Measurements from ENCODE around the gene HSDL2.
"Not testable (repeated sequence)": the region's sequence is repeated elsewhere in the genome, so short reads cannot be mapped to it uniquely, and the experiment has no call there.

HSDL2 gene

DNA sequence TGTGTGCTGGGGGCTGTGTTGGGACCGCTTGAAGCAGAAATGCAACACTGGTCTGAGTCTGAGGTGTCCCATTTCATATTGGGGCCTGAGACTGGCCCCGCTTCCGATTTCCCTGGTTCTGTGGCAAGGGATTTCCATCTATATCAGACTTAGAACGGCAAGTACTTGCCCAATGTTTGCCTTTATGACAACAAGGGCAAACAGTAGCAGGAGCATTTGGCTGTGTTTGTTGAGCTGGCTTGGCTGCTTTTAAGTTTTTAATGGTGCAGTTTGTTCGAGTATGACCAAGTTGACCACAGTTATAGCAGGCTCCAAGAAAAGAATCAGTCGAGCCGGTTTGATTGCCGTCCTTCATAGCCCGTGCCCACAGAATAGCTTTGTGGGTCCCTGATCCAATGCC, 17.0 kb downstream of the HSDL2 start:
- DNase-seq (ENCODE audit: low read depth, low spot score): no peak

- DNase-seq (ENCODE audit: low read depth, low spot score): no peak
Observed at GRCh38 chr9:112401175-112401815, 21.4 kb downstream of the HSDL2 start.

- no peak for DNase-seq (ENCODE audit: low read depth, low spot score)
Observed at GRCh38 chr9:112403614-112404201, 23.8 kb downstream of the HSDL2 start.

DNA sequence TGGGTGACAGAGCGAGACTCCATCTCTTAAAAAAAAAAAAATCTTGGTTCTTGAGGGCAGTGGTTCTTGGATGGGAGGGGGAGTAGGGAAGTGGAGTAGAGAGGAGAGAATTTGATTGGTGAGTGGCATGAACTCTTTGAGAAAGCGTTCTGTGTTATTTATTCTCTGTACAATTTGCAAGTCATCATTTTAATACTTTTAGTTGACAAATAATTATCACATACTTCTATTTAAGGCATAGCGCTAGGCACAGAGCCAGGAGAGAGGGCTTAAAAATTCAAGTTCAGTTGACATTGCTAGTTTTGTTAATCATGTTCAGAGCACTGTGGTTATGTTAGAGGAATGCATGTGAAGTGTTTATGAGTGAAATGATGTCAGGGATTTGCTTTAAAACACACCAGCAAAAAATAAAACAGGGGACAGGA, 24.6 kb downstream of the HSDL2 start:
- DNase-seq (ENCODE audit: low read depth, low spot score): no peak

DNA sequence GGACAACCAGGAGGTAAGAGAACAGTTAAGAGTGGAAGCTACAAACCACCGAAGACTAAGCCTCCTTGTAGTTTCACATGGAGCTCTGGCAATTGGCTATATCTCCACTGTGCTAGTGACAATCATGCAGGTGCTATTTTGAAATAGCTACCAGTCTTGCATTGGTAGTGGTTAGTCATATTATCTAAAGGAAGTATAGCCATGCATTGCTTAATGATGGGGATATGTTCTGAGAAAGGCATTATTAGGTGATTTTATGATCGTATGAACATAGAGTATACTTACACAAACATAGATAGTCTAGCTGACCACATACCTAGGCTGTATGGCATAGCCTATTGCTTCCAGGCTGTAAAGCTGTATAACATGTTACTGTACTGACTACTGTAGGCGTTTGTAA, 28.4 kb downstream of the HSDL2 start:
- no peak for DNase-seq (ENCODE audit: low read depth, low spot score)

GRCh38 chr9:112408819-112409218, 28.9 kb downstream of the HSDL2 start:
- no peak for DNase-seq (ENCODE audit: low read depth, low spot score)

GRCh38 chr9:112409758-112410157, 29.9 kb downstream of the HSDL2 start:
- DNase-seq (ENCODE audit: low read depth, low spot score): no peak

- DNase-seq (ENCODE audit: low read depth, low spot score): no peak
Observed at GRCh38 chr9:112411626-112412027, 31.7 kb downstream of the HSDL2 start.

- DNase-seq (ENCODE audit: low read depth, low spot score): not testable (repeated sequence)
Observed at GRCh38 chr9:112413728-112414127, 33.8 kb downstream of the HSDL2 start.

- DNase-seq (ENCODE audit: low read depth, low spot score): no peak
Observed at GRCh38 chr9:112420208-112420607, 40.3 kb downstream of the HSDL2 start.

- DNase-seq (ENCODE audit: low read depth, low spot score): no peak
Observed at GRCh38 chr9:112421771-112422222, 41.9 kb downstream of the HSDL2 start.

DNA sequence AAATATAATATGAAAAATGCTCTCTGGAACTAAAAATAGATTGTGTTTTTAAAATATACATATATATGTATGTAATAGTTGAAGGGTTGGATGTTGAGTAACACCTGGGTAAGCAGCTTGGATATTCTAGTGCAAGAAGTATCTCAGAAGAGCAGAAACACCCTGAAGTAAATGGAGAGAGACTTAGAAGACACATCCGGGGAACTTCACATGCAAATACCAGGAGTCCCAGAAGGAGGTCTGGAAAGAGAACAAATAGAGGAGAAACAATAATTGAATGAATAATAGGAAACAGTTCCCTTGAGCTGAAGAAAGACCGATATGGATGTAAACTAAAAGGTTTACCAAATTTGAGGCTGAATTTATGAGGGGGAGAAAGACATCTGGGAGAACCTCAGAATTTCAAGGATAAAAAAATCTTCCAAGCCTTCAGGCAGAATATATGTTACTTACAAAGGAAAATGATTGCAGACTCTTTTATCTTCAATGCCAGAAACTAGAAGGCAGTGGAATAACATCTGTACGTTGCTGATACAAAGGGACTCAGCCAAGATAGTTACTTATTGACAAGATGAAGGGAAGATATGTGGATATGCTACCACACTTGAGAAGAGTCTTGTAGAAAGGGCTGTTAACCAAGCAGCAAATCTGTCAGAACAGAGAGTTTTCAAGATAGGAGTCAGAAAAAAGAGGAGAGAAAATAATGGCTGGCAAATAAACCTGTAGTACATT, 42.7 kb downstream of the HSDL2 start:
- DNase-seq (ENCODE audit: low read depth, low spot score): no peak

- no peak for DNase-seq (ENCODE audit: low read depth, low spot score)
Observed at GRCh38 chr9:112430006-112430522, 50.2 kb downstream of the HSDL2 start.

- DNase-seq (ENCODE audit: low read depth, low spot score): no peak
Observed at GRCh38 chr9:112433499-112434392, 53.8 kb downstream of the HSDL2 start.

DNA sequence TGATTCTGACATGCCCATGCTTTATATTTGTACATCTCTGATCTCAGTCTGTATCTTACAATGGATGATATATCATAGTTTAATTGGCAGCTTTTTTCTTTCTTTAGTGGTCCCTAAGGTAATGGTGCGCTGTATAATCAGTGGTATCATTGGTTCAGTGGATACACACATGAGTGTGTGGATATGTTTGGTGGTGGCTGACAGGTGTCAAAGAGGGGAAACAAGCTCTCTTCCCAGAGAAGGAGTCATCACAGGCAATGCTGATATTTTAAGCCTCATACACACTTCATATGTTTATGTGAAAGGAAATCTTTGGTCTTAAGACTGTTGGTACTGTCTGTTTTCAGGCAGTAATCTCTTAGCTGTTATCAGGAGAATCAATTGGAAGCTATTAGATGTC, 54.6 kb downstream of the HSDL2 start:
- DNase-seq (ENCODE audit: low read depth, low spot score): no peak

- DNase-seq (ENCODE audit: low read depth, low spot score): no peak
Observed at GRCh38 chr9:112437406-112437805, 57.5 kb downstream of the HSDL2 start.

DNA sequence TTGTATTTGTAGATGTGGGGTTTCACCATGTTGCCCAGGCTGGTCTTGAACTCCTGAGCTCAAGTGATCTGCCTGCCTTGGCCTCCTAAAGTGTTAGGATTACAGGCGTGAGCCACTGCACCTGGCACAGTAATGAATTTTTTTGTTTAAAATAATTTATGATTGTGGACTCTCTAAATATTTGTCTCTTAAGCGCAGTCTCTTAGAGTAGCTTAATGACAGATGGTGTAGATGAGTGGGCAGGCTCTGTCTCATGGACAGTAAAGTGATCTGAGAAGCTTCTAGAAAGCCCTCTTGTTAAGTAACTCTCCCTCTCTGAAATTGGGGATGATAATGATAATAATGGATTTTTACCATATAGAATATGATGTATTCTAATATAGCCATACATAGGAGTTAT, 59.3 kb downstream of the HSDL2 start:
- no peak for DNase-seq (ENCODE audit: low read depth, low spot score)

DNA sequence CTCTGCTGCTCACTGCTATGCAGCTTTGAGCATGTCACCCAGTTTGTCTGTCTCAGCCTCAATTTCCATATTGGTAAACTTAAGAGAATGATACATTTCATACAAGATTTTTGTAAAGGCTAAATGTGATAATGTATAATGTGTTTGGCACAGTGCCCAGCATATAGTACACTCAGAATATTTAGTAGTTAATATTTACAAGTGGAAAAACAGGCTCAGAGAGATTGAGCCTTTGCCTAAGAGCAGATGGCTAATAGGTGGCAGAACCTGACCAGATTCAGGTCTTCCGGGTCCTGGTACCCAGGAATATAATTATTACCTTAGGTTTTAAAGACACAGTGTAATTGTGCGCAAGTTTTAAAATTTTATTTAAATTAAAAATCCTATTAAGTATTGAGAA, 59.9 kb downstream of the HSDL2 start:
- no peak for DNase-seq (ENCODE audit: low read depth, low spot score)

DNA sequence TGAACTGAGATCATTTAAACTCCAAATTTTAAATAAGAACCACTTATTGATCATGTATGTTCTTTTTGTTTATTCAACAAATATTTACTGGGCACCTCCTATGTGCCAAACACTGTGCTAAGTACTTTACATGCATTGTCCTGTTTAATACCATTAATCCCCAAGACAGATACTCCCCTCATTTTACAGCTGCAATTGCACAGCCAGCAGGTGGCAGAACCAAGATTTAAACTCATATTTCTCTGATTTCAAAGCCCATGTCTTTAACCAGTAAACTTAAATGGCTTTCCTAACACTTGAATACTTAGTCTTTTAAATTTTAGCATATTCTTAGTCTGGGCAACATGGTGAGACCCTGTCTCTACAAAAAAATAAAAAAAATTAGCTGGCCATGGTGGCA, 63.3 kb downstream of the HSDL2 start:
- DNase-seq (ENCODE audit: low read depth, low spot score): no peak

DNA sequence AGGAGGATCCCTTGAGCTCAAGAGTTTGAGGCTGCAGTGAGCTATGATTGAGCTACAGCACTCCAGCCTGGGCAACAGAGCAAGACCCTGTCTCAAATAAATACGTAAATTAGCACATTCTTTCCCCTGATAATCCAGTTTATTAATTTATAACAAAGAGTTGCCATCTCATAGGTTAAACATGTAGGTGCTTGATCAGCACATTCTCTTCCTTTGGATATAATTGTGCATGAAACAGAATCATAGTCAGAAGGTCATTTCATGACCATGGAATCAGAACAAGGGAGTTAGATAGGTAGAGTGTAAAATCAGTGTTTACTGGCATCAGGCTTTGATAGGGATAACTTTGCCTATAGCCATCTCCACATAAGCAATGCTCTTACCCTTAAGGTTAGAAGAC, 63.7 kb downstream of the HSDL2 start:
- no peak for DNase-seq (ENCODE audit: low read depth, low spot score)

DNA sequence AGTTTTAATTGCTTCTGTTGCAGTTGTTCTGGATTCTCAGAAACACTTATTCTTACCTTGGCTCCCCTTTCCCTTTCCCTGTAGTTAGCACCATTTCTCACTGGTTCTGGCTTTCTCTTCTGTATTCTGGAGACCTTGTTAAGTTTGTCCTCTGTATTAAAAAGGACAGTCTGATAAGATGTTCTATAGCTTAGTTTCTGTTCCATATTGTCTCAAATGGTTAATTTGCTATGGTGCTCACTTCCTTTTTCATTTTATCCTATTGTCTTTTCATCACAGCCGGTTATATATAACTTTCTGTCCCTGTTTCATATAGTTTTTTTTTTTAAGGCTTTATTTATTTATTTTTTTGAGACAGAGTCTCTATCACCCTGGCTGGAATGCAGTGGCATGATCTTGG, 65.3 kb downstream of the HSDL2 start:
- no peak for DNase-seq (ENCODE audit: low read depth, low spot score)

- DNase-seq (ENCODE audit: low read depth, low spot score): no peak
Observed at GRCh38 chr9:112446080-112446479, 66.2 kb downstream of the HSDL2 start.

Data from iPS DF 19.7 (cell line).